Myocyte (in vitro differentiated cells): ENCODE data around the gene SEZ6L2. TPM values are rescaled to one million over a fixed set of nuclear protein-coding genes. Genes with fewer than 3 reads are reported as not detected.
"Not testable (repeated sequence)": the region's sequence is repeated elsewhere in the genome, so short reads cannot be mapped to it uniquely, and the experiment has no call there.

Experiments
- DNase-seq: peaks from one replicate; pipeline ENCODE4 v3.0.0-alpha.2; 2012; ENCODE audit warnings: low read depth
- polyA plus RNA-seq: library from polyadenylated mRNA; unstranded; fragments of >200 nt; gene quantifications from one replicate; pipeline ENCODE4 v1.2.1, GENCODE V29; 2012; ENCODE audit warnings: missing spikeins
- total RNA-seq: library from RNA; depleted of rRNA; stranded (reverse); fragments of >200 nt; gene quantifications from 2 replicates; pipeline ENCODE4 v1.2.3, GENCODE V29; 2014

SEZ6L2 gene
- total RNA-seq: 6.4 and 11.8 TPM in 2 replicates
- 2.5 TPM for polyA plus RNA-seq

DNA sequence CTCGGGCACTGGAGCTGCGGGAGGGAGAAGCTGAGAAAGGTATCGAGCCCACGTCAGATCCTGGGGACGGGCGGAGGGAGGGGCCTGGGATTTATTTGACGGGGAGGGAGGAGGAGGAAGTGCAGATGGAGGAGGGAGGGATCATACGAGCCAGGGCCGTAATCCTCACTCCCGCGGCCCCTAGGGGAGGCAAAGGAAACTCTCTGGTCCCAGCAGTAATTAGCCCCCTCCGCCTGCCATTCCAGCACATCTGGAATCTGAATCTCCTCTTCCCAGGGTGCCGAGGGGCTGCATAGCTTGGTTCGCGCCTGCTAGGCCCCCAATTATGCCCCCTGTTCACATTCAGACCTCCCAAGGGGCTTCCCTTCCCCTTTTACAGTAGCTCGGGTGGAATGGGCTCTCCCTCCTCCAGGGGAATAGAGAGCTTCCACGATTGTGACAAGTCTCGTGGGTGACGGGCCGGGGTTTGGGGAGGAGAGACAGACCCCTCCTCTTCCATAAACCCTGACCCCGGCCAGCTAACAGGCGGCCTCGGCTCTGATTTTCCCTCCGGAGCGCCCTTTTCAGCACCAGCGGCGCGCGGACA lies at the start of gene SEZ6L2:
TSS of gene SEZ6L2 (minus strand) at position 35 of the 586 bp plus-strand sequence. CDS start 531 bp downstream, outside the sequence.
- peak; percentile 74 for DNase-seq

DNA sequence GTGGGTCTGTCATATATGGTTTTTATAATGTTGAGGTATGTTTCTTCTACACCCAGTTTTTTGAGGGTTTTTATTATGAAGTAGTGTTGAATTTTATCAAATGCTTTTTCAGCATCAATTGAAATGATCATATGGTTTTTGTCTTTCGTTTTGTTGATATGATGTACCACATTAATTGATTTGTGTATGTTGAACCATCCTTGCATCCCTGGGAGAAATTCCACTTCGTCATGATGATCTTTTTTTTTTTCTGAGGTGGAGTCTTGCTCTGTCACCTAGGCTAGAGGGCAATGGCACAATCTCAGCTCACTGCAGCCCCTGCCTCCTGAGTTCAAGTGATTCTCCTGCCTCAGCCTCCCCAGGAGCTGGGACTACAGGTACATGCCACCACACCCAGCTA lies 48.5 kb upstream of the SEZ6L2 start:
- DNase-seq: no peak

DNA sequence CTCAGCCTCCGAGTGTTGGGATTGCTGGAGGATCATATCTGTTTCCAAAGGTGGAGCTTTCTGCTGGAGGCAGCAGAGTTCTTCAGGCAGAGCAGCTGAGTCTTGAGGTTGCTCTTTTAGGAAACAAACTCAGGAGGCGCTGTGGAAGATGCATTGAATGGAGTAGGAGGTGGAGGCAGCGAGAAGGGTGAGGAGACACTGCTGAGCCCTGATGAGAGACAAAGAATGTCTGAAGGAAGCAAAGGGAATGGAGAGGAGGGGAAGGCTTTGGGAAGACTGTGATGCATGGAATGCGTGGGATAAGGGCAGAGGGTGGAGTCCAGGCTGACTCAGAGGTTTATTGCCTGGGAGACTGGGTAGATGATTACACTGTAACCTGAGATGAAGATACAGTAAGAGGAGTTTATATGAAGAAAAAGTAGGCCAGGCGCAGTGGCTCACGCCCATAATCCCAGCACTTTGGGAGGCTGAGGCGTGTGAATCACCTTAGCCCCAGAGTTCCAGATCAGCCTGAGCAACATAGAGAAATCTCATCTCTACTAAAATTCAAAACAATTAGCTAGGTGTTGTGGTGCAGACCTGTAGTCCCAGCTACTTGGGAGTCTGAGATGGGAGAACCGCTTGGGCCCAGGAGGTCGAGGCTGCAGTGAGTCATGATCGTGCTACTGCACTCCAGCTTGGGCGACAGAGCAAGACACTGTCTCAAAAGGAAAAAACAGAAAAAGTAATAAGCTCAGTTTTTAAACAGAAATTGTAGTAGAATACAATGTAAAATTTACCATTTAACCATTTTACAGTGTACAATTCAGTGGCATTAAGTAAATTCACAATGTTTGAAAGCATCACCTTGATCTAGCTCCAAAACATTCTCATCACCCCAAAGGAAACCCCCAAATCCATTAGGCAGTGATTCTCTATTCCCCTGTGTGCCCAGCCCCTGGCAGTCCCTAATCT lies 44.8 kb upstream of the SEZ6L2 start:
- DNase-seq: peak; percentile 95

DNA sequence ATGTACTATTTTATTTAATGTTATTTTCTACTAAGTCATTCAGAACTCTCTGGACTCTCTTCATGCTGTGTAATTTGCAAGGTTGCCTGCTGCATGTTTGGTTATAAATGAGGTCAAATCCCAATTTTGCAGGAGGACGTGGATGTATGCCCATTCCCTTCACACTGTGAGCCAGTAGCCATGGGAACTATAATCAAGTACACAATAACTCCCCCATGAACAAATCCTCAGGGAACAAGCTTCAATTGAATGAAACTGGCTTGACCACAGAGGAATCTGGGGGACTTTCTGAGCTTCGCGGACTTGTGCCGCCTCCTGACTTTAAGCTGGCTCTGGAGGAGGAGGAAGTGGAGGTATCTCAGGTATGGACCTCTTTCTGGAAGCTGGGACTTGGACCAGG lies 41.3 kb upstream of the SEZ6L2 start:
- DNase-seq: peak; percentile 3

DNA sequence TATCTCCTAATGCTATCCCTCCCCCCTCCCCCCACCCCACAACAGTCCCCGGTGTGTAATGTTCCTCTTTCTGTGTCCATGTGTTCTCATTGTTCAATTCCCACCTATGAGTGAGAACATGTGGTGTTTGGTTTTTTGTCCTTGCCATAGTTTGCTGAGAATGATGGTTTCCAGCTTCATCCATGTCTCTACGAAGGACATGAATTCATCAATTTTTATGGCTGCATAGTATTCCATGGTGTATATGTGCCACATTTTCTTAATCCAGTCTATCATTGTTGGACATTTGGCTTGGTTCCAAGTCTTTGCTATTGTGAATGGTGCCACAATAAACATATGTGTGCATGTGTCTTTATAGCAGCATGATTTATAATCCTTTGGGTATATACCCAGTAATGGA lies 32.4 kb upstream of the SEZ6L2 start:
- DNase-seq: not testable (repeated sequence)

DNA sequence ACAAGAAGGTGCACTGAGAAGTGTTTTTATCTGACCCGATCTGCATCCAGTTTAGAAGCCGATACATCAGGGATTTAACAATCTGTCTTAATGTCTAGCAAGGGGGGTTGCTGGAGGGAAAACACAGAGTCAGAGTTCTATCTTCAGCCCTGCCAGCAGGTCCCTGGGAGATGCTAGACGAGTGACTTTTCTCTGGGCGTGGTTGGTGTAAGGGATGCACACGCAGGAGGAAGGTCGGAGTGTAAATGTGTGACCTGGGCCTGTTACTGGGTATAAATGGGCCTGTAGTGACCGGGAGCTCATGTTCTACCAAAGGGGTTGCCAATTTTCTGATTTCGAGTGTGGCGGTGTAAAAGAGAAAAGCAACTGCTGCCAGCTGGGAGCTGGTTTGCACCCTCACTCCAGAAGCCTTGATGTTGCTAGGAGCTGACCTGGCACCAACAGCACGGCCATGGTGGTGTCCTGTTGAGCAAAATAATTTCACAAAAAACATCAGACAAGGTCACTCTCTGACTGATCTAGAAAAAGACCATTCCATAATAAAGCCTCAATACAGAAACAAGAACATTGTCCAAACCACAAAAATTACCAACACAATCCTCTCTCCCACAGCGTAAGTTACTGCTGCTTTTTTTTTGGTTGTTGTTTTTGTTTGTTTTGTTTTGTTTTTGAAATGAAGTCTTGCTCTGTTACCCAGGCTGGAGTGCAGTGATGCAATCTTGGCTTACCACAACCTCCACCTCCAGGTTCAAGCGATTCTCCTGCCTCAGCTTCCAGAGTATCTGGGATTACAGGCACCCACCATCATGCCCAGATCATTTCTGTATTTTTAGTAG lies 27.9 kb upstream of the SEZ6L2 start:
- peak; percentile 8 for DNase-seq

DNA sequence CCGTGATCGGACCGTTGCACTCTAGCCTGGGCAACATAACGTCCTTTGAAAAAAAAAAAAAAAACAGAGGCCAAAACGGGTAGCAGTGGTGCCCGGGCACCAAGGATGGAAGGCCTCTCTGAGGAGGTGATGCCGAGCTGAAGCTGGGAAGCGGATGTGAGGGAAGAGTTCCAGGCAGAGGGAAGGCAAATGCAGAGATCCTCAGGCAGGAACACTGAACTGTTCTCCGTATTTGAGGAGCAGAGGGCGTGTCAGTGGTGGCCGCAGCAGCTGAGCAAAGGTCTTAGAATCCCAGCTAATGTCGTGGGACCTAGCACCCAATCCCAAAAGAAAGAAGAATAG lies 27.3 kb upstream of the SEZ6L2 start:
- DNase-seq: peak; percentile 65

DNA sequence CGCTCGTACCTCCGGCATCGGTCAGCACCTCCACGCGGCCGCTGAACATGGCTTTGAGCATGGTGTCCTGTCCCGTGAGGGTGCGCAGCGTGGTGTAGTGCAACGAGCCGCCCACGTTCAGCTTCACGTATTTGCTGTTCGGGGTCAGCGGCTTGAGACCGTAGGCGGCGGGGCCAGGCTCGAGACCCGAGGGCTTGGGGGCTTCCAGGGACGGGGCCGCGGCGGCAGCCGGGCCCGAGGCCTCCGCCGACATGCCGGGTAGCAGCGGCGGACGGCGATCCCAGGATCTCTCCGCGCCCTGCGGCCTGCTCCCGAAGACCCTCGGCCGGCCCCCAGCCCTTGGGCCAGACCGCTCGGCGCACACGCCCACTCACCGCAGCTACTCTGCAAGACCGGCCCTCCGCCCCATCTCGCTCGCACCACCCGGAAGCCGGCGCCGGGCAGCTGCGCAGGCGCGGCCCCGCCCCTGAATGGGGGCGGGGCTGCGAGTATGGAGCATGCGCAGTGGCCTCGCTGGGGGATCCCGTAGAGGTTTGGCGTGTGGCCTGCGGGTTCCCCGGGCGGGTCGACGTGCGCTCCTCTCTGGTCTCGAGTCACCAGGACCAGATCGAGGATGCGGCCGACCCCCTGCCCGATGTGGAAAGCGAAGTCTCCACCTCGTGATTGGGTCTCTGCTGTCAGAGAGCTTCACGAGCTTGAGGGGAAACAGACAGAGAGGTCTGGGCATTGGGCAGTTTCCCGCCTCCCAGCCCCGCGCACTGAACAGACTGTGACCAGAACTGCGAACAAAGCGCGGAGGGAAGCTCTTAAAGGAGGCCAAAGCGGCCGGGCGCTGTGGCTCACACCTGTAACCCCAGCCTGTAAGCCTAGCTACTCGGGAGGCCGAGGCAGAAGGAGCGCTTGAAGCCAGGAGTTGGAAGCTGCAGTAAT lies 26.7 kb upstream of the SEZ6L2 start, which contains the start of gene KCTD13:
TSS of gene KCTD13 (minus strand) at position 446 of the 930 bp plus-strand sequence. CDS start at position 253, 193 bp downstream.
- DNase-seq: peak; percentile 85

DNA sequence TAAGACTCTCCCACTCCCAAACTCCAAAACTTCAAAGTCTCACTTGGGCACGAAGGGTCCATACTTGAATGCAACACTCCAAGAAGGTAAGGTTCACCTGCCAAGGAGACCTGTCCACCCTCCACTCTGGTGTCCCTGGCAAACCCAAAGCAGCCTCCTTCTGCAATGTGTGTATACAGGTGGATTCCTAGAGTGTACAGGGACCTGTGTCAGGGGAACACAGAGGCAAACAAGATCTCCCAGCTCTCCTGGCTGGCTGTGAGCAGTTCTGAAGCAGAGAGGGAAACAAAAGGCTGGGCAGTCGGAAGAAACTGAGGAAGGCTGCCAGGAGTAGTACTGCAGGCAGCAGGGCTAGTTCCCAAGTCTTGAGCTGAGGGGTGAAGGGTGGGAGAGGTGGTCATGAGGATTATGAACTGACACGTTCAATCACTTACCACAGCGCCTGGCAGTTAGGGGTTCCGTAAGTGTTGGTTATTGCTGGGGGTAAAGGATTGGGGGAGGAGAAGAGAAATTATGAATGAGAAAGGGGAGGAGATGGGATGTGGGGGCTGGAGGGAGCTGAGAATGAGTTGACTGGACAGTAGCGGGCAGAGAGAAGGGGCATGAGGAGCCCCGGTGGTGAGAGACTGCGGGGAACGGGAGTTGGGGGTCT lies 25.9 kb upstream of the SEZ6L2 start:
- no peak for DNase-seq

DNA sequence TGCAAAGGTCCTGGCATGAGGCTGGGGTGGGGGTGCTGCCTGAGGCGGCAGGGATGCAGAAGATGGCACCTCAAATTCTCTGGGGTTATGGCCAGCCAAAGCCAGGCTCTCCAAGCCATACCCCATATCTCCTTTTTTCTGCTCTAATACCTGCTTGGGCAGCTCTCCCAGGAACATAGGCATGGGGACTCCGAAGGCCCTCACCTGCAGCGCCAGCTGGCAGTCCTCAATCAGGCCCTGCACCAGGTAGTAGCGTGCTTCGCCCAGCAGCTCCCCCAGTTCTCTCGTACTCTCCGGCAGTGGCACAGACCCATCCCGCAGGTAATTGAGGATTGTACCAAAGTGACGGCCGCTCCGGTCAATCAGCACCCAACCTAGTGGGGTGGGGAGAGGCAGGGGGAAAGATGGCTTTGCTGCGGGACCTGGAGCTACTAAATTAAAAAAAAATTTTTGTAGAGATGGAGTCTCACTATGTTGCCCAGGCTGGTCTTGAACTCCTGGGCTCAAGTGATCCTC lies 23.7 kb upstream of the SEZ6L2 start:
- DNase-seq: no peak

DNA sequence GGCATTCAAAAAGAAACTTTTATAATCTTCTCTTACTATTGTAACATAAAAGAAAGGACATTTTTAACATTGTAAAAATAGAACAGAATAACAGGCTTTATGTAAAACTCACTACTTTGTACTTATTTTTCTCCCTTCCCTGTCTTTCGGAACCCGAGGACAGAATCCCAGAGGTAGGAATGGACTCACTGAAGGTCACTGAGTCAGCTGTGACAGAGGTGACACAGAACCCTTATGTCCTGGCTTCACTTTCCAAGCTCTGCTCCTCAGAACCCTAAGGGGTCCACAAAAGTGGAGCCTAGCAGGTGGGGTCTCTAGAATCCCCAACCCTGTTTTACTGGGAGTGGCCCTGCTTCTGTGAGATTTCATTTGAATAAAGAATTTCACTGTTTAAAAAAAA lies 23.0 kb upstream of the SEZ6L2 start:
- no peak for DNase-seq

DNA sequence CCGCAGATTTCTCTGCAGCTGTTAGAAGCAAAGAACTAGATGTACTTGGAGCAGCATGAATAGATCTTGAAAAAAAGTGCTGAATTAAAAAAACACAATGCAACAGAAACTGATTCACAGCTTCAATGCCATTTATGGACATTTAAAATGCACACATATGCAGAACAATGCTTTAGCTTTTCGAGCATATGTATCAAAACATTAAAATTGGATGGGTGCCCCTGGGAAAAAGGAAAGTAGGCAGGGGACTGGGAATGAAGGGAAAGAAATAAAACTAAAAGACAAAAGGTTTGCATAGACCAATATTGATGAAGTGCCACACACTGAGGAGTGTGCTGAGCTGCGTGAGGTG lies 21.7 kb upstream of the SEZ6L2 start:
- DNase-seq: no peak

DNA sequence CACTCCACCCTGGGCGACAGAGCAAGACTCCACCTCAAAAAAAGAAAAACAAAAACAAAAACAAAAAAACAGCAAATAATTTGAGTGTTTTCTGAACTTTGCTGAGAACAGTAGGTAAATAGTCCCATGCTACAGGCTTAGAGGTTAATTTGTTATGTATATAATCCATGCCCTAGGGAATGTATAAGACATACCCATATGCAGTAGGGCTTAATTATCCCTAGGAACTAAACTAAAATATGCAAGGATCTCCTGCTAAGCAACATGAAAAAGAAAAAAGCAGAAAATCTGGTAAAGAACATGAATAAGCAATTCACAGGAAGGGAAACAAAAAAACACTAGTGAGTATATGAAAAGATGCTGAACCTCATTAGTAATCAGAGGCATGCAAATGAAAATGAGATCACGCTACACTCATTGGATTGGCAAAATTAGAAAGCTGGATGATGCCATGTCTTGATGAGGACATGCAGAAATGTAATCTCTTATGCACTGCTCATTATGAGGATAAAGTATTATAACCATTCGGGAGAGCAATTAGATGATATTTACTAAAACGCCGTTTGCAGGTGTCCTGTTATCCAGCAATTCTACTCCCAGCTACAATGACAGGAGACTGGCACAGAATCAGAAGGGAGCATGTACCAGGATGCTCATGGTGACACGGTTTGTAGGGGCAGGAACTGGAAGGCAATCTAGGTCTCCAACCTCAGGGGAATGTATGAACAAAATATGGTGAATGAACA lies 21.1 kb upstream of the SEZ6L2 start:
- no peak for DNase-seq

DNA sequence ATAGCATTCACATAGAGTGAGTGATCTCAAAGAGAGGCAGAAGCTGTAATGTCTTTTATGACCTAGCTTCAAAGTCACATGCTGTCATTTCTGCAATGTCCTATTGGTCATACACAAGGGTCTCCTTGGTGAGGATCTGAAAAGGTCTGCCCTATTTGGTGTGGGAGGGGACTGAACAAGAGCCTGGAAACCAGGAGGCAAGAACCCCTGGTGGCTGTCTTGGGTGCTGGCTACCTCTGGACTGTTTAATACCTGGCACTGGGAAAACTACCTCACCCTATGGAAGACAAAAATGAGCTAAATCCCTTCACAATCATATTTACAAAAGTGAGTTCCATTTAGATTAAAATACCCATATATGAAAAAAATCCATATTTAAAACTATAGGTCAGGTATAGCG lies 17.6 kb upstream of the SEZ6L2 start:
- no peak for DNase-seq

DNA sequence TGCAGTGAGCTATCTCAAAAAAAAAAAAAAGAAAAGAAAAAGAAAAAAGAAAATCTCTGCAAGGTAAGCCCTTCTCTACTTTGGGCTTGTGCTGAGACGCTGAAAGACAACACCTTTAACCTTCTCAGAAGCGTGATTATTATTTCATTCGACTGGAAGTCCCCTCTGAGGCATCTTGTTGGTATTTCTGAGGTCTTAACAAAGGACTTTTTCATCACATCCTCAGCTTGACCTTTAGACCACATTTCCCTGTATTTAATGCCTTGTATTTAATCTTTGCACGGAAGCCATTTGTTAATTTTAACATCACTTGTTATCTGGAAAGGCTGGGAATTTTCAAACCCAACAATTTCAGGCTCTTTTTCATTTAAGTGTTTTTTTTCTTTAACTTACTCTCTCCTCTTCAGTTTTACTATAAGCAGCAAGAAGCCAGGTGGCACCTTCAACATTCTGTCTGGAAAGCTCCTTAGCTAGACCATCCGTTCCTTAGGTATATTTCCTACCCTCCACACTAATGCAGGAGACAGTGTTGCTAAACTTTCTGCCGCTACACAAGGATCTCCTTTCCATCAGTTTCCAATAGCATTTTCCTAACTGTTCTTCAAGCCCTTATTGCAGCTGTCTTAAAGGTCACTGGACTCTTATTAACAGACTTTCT lies 16.4 kb upstream of the SEZ6L2 start:
- DNase-seq: peak; percentile 11

DNA sequence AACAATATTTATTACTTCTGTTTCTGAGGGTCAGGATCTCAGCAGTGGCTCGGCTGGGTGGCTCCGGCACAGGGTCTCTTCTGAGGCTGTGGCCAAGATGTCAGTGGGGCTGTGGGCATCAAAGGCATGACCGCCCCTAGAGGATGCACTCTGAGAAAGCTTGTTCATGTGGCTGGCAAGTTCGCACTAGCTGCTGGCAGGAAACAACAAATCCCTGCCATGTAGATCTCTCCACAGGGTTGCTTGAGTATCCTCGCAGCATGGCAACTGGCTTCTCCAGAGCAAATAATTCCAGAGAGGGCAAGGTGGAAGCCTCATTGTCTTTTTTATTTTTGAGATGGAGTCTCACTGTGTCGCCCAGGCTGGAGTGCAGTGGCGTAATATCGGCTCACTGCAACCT lies 14.2 kb upstream of the SEZ6L2 start:
- no peak for DNase-seq

DNA sequence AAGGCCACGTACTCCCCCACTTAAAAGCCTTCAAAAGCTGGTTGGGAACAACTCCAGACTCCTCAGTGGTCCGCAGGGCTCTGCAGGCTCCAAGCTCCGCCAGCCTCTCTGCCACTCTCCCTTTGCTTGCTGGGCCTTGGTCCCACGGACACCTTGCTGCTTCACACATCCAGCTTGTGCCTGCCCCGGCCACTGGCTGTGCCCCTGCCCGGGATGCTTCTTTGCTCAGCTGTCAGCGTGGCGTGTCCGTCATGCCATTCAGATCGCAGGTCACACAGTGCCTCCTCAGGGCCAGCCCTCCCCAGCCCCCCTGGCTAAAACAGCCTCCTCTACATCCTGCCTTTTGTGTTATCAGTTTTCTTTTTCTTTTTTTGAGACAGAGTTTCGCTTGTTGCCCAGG lies 12.7 kb upstream of the SEZ6L2 start:
- DNase-seq: no peak

DNA sequence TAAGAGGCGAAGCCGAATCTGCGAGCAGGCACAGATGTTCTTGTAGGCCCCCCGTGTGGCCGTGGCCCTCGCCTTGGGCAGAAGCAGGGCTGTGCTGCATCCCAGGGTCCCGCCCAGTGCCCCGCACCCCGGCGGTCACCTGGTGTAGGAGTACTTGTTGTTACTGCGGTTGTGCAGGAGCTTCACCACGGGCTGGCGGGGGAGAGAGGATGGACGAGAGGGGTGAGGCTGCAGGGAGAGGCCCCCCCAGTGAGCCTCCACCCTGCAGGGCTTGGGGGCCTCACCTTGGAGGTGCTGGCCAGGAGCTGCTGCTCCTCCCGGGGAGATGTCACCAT lies 12.3 kb upstream of the SEZ6L2 start:
- DNase-seq: no peak
